Retinal pigment epithelial cell (primary cell): Measurements from ENCODE around the gene LCP1.

Source experiments
- DNase-seq: peaks from one replicate; pipeline ENCODE4 v3.0.0-alpha.2; 2010; ENCODE audit warnings: low read depth
- H3K4me3 ChIP-seq: 2 replicates; pipeline ENCODE4 v1.5.1; 2011; ENCODE audit warnings: mild to moderate bottlenecking, low read length, control low read depth, moderate library complexity
- CTCF ChIP-seq: conservative IDR thresholded peaks from 2 replicates; pipeline ENCODE4 v1.5.1; 2011; ENCODE audit warnings: low read depth, low read length, control low read depth, inconsistent platforms

LCP1 gene

GRCh38 chr13:46136688-46137087, 45.3 kb downstream of the LCP1 start:
- no peak overlapping the region for H3K4me3 ChIP-seq
- no peak for DNase-seq
- TF ChIP-seq CTCF, result no peak

GRCh38 chr13:46134961-46135522, 46.9 kb downstream of the LCP1 start:
- DNase-seq, result no peak
- TF ChIP-seq CTCF, result no peak
- H3K4me3 ChIP-seq, result no peak overlapping the region

GRCh38 chr13:46134494-46134893, 47.5 kb downstream of the LCP1 start:
- DNase-seq, result no peak
- no peak for TF ChIP-seq CTCF
- H3K4me3 ChIP-seq, result no peak overlapping the region

GRCh38 chr13:46132109-46132508, 49.9 kb downstream of the LCP1 start:
- TF ChIP-seq CTCF, result no peak
- H3K4me3 ChIP-seq, result no peak overlapping the region
- DNase-seq, result no peak

- no peak for TF ChIP-seq CTCF
- no peak overlapping the region for H3K4me3 ChIP-seq
- no peak for DNase-seq
Observed at GRCh38 chr13:46131705-46132104, 50.3 kb downstream of the LCP1 start.

GRCh38 chr13:46129955-46130618, 51.9 kb downstream of the LCP1 start:
- DNase-seq, result no peak
- TF ChIP-seq CTCF, result no peak
- H3K4me3 ChIP-seq, result no peak overlapping the region

GRCh38 chr13:46129124-46129523, 52.9 kb downstream of the LCP1 start:
- DNase-seq, result no peak
- H3K4me3 ChIP-seq, result no peak overlapping the region
- no peak for TF ChIP-seq CTCF
